HepG2 (cell line): Measurements from ENCODE around the gene LINGO1. TPM values are rescaled to one million over a fixed set of nuclear protein-coding genes. Genes with fewer than 3 reads are reported as not detected.

Experiments used
- ATAC-seq: fragments of 200-7000 bp; cut with Tn5 transposase; 3 replicates; pipeline ENCODE4 v1.9.1; 2020; ENCODE audit warnings: mild to moderate bottlenecking, moderate library complexity
- BruUV-seq: library from RNA; stranded (reverse); fragments of 400-500 nt; replicated peaks from 2 replicates; lab custom pipeline; 2021; lab: Mats Ljungman, UMichigan
- CTCF ChIA-PET: fragments of 300-600 bp; formaldehyde crosslinking; extraction: SDS; loops from one replicate; lab custom pipeline; 2021; ENCODE audit warnings: low total read pairs, inconsistent platforms, low intra/inter-chr PET ratio; lab: Yijun Ruan, JAX
- POLR2A ChIA-PET: fragments of 350-600 bp; sonication (Branson Sonifier 250); formaldehyde crosslinking; loops from one replicate; lab custom pipeline; 2020; ENCODE audit warnings: antibody characterized with exemption, inconsistent platforms; lab: Yijun Ruan, JAX
- DNase-seq: peaks from one replicate; pipeline ENCODE4 v3.0.0-alpha.2; 2015; ENCODE audit warnings: low spot score
- FAIRE-seq: peaks from 3 replicates; lab custom pipeline; 2011; peaks lifted over from hg19 to GRCh38; lab: Jason Lieb, UNC
- H2AFZ ChIP-seq: one replicate; pipeline ENCODE4 v1.6.1; 2011; ENCODE audit warnings: low read length, inconsistent platforms
- H3K27ac ChIP-seq: fragments of 300-600 bp; 3 replicates; pipeline ENCODE4 v1.8.0; 2011; ENCODE audit warnings: mixed run types, mild to moderate bottlenecking, mixed read lengths, low read length, inconsistent platforms; ENCODE audit not compliant: insufficient read depth; ENCODE audit errors: extremely low read length
- H3K27me3 ChIP-seq, 2 experiments: fragments of 200-600 bp in 1 of 2; 2 replicates in 1 of 2; 3 replicates in 1 of 2; pipeline versions ENCODE4 v1.6.0 to v1.8.0; 2011; ENCODE audit warnings: low read length in 2 of 2, mild to moderate bottlenecking in 2 of 2, moderate library complexity in 2 of 2, inconsistent platforms in 1 of 2; ENCODE audit not compliant: insufficient read depth in 2 of 2, control insufficient read depth in 1 of 2
- H3K36me3 ChIP-seq, 2 experiments: fragments of 200-600 bp in 1 of 2; replicated peaks in 1 of 2; 2 replicates in 1 of 2; 3 replicates in 1 of 2; pipeline versions ENCODE4 v1.5.1 to v1.8.0; 2011; ENCODE audit warnings: low read length in 2 of 2, inconsistent platforms in 1 of 2; ENCODE audit not compliant: insufficient read depth in 2 of 2, control insufficient read depth in 1 of 2
- H3K4me1 ChIP-seq: 2 replicates; pipeline ENCODE4 v1.5.1; 2012; ENCODE audit warnings: low read length, inconsistent platforms; ENCODE audit not compliant: insufficient read depth
- H3K4me2 ChIP-seq: 2 replicates; pipeline ENCODE4 v1.6.0; 2011; ENCODE audit warnings: low read depth, low read length, inconsistent platforms
- H3K4me3 ChIP-seq, 3 experiments: fragments of 200-600 bp in 1 of 3; sonication (generic), shearing (Covaris generic) in 1 of 3; replicated peaks in 1 of 3; 2 replicates each; pipeline ENCODE4 v1.5.1; 2011 to 2016; ENCODE audit warnings: low read length in 3 of 3, inconsistent platforms in 2 of 3, low read depth in 2 of 3, mild to moderate bottlenecking in 2 of 3, control low read depth in 1 of 3, mixed read lengths in 1 of 3; ENCODE audit not compliant: insufficient read depth in 1 of 3
- H3K79me2 ChIP-seq: one replicate; pipeline ENCODE4 v1.6.1; 2011; ENCODE audit warnings: low read length, inconsistent platforms; ENCODE audit not compliant: insufficient read depth
- H3K9ac ChIP-seq: 2 replicates; pipeline ENCODE4 v1.6.0; 2011; ENCODE audit warnings: mild to moderate bottlenecking, low read depth, low read length, inconsistent platforms; ENCODE audit not compliant: insufficient read depth
- H3K9me3 ChIP-seq: 2 replicates; pipeline ENCODE4 v1.5.1; 2012; ENCODE audit warnings: mild to moderate bottlenecking, low read length
- H4K20me1 ChIP-seq: 2 replicates; pipeline ENCODE4 v1.6.0; 2011; ENCODE audit warnings: inconsistent platforms, mild to moderate bottlenecking, low read length, moderate library complexity; ENCODE audit not compliant: insufficient read depth
- ETV5 ChIP-seq: IDR thresholded peaks from 2 replicates; pipeline ENCODE4 v1.6.1; 2018; ENCODE audit warnings: missing biosample characterization, missing genetic modification reagents, inconsistent platforms, borderline replicate concordance
- GABPB1 ChIP-seq: IDR thresholded peaks from 2 replicates; pipeline ENCODE4 v1.6.1; 2016; ENCODE audit warnings: mild to moderate bottlenecking, missing genetic modification reagents, moderate library complexity, missing compliant biosample characterization
- MIER2 ChIP-seq: IDR thresholded peaks from 2 replicates; pipeline ENCODE4 v1.6.1; 2016; ENCODE audit warnings: missing biosample characterization, missing genetic modification reagents
- MTA3 ChIP-seq: sonication (generic); formaldehyde crosslinking; IDR thresholded peaks from 2 replicates; pipeline ENCODE4 v1.4.0; 2020; ENCODE audit warnings: missing genetic modification reagents
- ZFYVE20 ChIP-seq: sonication (generic); formaldehyde crosslinking; IDR thresholded peaks from 2 replicates; pipeline ENCODE4 v1.8.0; 2023; ENCODE audit warnings: low read depth, mild to moderate bottlenecking, moderate library complexity, missing genetic modification reagents, borderline replicate concordance
- ZNF12 ChIP-seq: sonication (generic); formaldehyde crosslinking; IDR thresholded peaks from 2 replicates; pipeline ENCODE4 v1.5.0; 2020; ENCODE audit warnings: missing genetic modification reagents
- ZNF282 ChIP-seq: fragments of 450-650 bp; IDR thresholded peaks from 2 replicates; pipeline ENCODE4 v1.6.1; 2018; ENCODE audit not compliant: partially characterized antibody
- ZNF33B ChIP-seq: sonication (generic); formaldehyde crosslinking; IDR thresholded peaks from 2 replicates; pipeline ENCODE4 v1.5.1; 2020; ENCODE audit warnings: mild to moderate bottlenecking, missing genetic modification reagents
- ZNF446 ChIP-seq: sonication (generic); formaldehyde crosslinking; IDR thresholded peaks from 2 replicates; pipeline ENCODE4 v1.5.0; 2020; ENCODE audit warnings: mild to moderate bottlenecking, missing genetic modification reagents
- ZNF564 ChIP-seq: sonication (generic); formaldehyde crosslinking; IDR thresholded peaks from 2 replicates; pipeline ENCODE4 v1.8.1; 2023; ENCODE audit warnings: mild to moderate bottlenecking, missing genetic modification reagents
- ZNF605 ChIP-seq: sonication (generic); formaldehyde crosslinking; IDR thresholded peaks from 2 replicates; pipeline ENCODE4 v1.8.0; 2022; ENCODE audit warnings: mild to moderate bottlenecking, missing genetic modification reagents
- ZNF629 ChIP-seq: sonication (generic); formaldehyde crosslinking; conservative IDR thresholded peaks from 2 replicates; pipeline ENCODE4 v1.5.0; 2020; ENCODE audit warnings: missing genetic modification reagents
- ZNF747 ChIP-seq: sonication (generic); formaldehyde crosslinking; IDR thresholded peaks from 2 replicates; pipeline ENCODE4 v1.8.1; 2023; ENCODE audit warnings: missing genetic modification reagents, mild to moderate bottlenecking, borderline replicate concordance
- ZNF781 ChIP-seq: sonication (generic); formaldehyde crosslinking; IDR thresholded peaks from 2 replicates; pipeline ENCODE4 v1.5.1; 2020; ENCODE audit warnings: borderline replicate concordance, mild to moderate bottlenecking, missing genetic modification reagents; ENCODE audit errors: not compliant biosample characterization
- ZSCAN25 ChIP-seq: sonication (generic); formaldehyde crosslinking; IDR thresholded peaks from 2 replicates; pipeline ENCODE4 v1.8.0; 2022; ENCODE audit warnings: mild to moderate bottlenecking, missing genetic modification reagents
- WGBS: methylation state at CpG from one replicate; pipeline ENCODE4 v1.1.6; 2017; ENCODE audit warnings: low lambda C conversion rate; 5-methylcytosine and 5-hydroxymethylcytosine counted together
- in situ Hi-C: cut with HindIII; loops from 2 replicates; pipeline ENCODE4 v1.10.0; 2017; ENCODE audit warnings: low pct_unique_long_range_greater_than_20kb; ENCODE audit not compliant: extremely low pct_ligation_motif_present
- intact Hi-C: fragments of 100-400 bp; cut with micrococcal nuclease; formaldehyde crosslinking; loops from one replicate; pipeline ENCODE4 v1.10.0; 2022; ENCODE audit not compliant: unreplicated experiment
- polyA plus RNA-seq, 8 experiments: library from polyadenylated mRNA; depleted of rRNA in 3 of 8; stranded (reverse) in 7 of 8; unstranded in 1 of 8; fragments of >200 nt; fragmentation: Illumina TruSeq in 4 of 8; extraction: Trizol in 4 of 8; gene quantifications; 2 replicates each; pipeline versions ENCODE4 v1.2.1 to v1.2.3, GENCODE V29; 2011 to 2016; ENCODE audit warnings: low read depth in 4 of 8, missing spikeins in 1 of 8, mixed read lengths in 1 of 8; ENCODE audit not compliant: insufficient read depth in 1 of 8
- total RNA-seq, 5 experiments: library from RNA; depleted of rRNA; stranded (reverse); fragments of >200 nt; fragmentation: Illumina TruSeq; extraction: Trizol; gene quantifications; 2 replicates each; pipeline ENCODE4 v1.2.3, GENCODE V29; 2016; ENCODE audit warnings: low read depth in 1 of 5
- TF ChIP-seq, protein P1 (sequence below): IDR thresholded peaks from 2 replicates; pipeline ENCODE4 v1.6.1; 2016; ENCODE audit warnings: mild to moderate bottlenecking
- TF ChIP-seq, protein P2 (sequence below): IDR thresholded peaks from 2 replicates; pipeline ENCODE4 v1.6.1; 2016; ENCODE audit warnings: control low read depth

LINGO1 gene
- total and polyA plus RNA-seq, 2 of the 13 experiments (the other 11 are each of a cell fraction or from before 2014, with no cell fraction given) = 0.07 TPM; not detected in 1

DNA sequence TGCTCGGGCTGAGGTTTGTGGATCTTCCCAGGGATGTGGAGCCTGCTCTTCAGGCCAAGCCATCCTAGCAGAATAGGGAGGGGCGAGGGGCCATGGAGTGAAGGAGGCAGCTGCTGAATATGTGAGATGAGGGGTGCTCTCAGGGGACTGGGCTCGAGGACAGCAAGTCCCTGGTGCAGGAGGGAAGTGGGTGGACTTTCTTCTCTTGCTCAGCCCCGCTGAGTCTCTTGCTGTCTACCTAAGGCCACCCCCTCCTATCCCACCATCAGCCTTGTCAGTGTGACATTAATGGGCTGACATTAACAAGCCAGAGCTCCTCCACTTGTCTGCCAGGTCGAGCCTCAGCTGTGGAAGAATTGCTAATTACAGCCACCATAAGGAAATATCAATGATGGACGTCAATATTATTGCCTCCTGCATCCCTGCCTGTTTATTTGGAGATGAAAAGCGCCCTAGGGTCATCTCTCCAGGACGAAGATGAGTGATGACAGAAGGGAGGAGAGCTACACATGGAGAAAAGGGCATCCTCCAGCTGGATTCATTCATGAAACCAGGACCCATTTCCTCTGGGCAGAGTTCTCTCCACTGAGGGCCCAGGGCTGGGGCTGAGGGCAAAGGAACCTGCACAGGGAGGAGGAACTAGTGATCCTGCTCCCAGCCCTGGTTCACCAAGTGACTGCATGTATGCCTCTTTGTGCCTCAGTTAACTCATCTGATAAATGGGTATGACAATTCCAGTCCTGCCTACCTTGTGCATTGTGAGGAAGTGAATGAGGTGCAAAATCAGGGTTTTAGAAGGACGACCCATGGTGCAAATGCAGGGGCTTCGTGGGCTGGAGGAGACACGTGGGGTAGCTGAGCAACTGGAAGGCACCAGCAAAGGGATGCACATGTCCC, 34.9 kb upstream of the LINGO1 start:
- Histone ChIP-seq H3K27me3 (peaks cover 2 to 10% of the 10 kb centered on the region in 2 experiments; a peak in 4 of 5 replicates), H2AFZ (no peak overlapping the region), H3K9ac (no peak overlapping the region), H3K27ac (no peak overlapping the region), H3K36me3 (no peaks in the 10 kb centered on the region), H4K20me1 (no peaks in the 10 kb centered on the region), H3K4me2 (no peak overlapping the region), H3K9me3 (no peaks in the 10 kb centered on the region), H3K4me3 (no peak overlapping the region), H3K4me1 (no peaks in the 10 kb centered on the region), H3K79me2 (no peaks in the 10 kb centered on the region)
- ChIA-PET CTCF (no interaction called here), POLR2A (no interaction called here)
- no TSS peak for BruUV-seq
- intact Hi-C loops (no loop called here), in situ Hi-C loops (no loop called here)
- peak; percentile 80 for TF ChIP-seq ZNF629
- TF ChIP-seq ZNF781 (CRISPR knock-in tag) = no peak
- ATAC-seq (no peak), FAIRE-seq (no peak), DNase-seq (no peak)
- 1% methylated on average over 8 of the region's 11 CpGs for WGBS

DNA sequence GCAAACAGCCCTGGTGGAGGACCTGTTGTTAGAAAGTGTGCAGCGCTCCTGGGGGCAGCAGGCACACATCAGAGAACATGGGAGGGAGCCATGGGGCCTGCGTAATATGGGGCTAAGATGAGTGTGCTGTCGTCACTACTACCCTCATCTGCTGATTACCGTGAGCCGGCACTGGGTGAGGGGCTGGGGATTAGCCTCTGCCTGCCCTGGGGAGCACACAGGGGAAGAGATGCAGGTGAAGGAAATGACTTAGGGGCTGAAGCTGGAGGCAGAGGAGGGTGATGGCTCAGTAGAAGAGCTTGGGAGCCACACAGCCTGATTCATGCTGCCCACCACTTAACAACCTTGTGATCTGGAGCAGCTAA, 33.6 kb upstream of the LINGO1 start:
- no peak for DNase-seq
- H3K27me3 ChIP-seq = peaks cover 2 to 7% of the 10 kb centered on the region in 2 experiments; a peak in 3 of 5 replicates
- H3K4me1 ChIP-seq = no peaks in the 10 kb centered on the region
- no peak overlapping the region for H3K27ac ChIP-seq
- no peak for FAIRE-seq
- ChIA-PET CTCF (no interaction called here), POLR2A (no interaction called here)
- no peak overlapping the region for H3K4me3 ChIP-seq
- no peaks in the 10 kb centered on the region for H3K36me3 ChIP-seq
- ATAC-seq = no peak
- no peaks in the 10 kb centered on the region for H4K20me1 ChIP-seq
- H3K9me3 ChIP-seq = no peaks in the 10 kb centered on the region
- H3K79me2 ChIP-seq = no peaks in the 10 kb centered on the region
- no peak overlapping the region for H3K9ac ChIP-seq
- no TSS peak for BruUV-seq
- WGBS = 36% methylated on average over 4 of the region's 5 CpGs
- H2AFZ ChIP-seq = no peak overlapping the region
- H3K4me2 ChIP-seq = no peak overlapping the region
- intact Hi-C loops = no loop called here
- in situ Hi-C loops = no loop called here
- TF ChIP-seq, protein P1, sequence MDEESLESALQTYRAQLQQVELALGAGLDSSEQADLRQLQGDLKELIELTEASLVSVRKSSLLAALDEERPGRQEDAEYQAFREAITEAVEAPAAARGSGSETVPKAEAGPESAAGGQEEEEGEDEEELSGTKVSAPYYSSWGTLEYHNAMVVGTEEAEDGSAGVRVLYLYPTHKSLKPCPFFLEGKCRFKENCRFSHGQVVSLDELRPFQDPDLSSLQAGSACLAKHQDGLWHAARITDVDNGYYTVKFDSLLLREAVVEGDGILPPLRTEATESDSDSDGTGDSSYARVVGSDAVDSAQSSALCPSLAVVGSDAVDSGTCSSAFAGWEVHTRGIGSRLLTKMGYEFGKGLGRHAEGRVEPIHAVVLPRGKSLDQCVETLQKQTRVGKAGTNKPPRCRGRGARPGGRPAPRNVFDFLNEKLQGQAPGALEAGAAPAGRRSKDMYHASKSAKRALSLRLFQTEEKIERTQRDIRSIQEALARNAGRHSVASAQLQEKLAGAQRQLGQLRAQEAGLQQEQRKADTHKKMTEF (CRISPR knock-in tag) = no peak
- TF ChIP-seq ZNF564 (CRISPR knock-in tag) = no peak
- TF ChIP-seq ZNF12 (CRISPR knock-in tag) = no peak
- TF ChIP-seq ZFYVE20 (CRISPR knock-in tag) = no peak
- TF ChIP-seq ETV5 (CRISPR knock-in tag) = no peak
- no peak for TF ChIP-seq ZSCAN25 (CRISPR knock-in tag)
- TF ChIP-seq ZNF747 (CRISPR knock-in tag) = no peak
- no peak for TF ChIP-seq ZNF282
- TF ChIP-seq ZNF605 = no peak
- TF ChIP-seq ZNF33B (CRISPR knock-in tag) = no peak
- no peak for TF ChIP-seq MTA3 (CRISPR knock-in tag)
- TF ChIP-seq GABPB1 (CRISPR knock-in tag) = no peak
- TF ChIP-seq, protein P2, sequence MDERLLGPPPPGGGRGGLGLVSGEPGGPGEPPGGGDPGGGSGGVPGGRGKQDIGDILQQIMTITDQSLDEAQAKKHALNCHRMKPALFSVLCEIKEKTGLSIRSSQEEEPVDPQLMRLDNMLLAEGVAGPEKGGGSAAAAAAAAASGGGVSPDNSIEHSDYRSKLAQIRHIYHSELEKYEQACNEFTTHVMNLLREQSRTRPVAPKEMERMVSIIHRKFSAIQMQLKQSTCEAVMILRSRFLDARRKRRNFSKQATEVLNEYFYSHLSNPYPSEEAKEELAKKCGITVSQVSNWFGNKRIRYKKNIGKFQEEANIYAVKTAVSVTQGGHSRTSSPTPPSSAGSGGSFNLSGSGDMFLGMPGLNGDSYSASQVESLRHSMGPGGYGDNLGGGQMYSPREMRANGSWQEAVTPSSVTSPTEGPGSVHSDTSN (CRISPR knock-in tag) = no peak
- no peak for TF ChIP-seq ZNF446
- no peak for TF ChIP-seq MIER2 (CRISPR knock-in tag)
